Globus pallidus (tissue), 1 donor: ENCODE data around the gene LGALSL.

Source experiments
- DNase-seq: peaks from one replicate; pipeline ENCODE4 v3.0.0-alpha.2; 2015; ENCODE audit warnings: low spot score

Gene LGALSL

DNA sequence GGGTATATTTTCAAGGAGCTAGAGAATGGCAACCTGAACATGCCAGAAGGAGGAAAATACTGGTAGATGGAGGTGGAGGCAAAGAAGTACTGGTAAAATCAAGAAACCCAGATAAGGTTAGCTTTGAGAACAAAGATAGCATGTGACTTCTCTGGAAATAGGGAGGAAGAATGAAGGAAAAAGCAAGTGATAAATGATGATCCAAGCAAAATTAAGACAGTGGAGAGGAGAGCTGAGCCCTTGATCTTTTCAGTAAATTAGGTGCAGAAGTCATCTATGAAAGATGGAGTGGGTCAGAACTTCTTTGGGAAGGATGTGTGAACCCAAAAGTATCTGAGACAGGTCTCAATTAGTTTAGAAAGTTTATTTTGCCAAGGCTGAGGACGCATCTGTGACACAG lies 44.5 kb downstream of the LGALSL start:
- no peak for DNase-seq

DNA sequence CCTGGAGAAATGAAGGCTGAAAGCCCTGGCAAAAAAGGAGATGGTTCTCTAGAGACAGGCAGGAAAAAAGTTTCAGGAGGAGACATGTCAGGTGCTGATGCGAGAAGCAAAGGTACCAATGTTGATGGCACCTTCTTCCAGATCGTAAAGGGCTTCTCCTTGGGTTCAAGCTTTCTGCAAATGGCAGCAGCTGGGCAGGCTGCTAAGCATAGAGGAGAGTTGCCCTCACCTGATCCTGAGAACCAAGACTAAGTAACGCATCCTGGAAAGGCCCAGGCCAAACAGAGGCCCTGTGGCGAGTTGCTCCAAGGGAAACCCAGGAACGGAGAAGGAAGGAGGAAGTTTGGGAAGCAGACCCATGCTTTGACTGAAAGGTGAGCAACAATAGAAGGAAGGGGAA lies 46.6 kb downstream of the LGALSL start:
- no peak for DNase-seq

DNA sequence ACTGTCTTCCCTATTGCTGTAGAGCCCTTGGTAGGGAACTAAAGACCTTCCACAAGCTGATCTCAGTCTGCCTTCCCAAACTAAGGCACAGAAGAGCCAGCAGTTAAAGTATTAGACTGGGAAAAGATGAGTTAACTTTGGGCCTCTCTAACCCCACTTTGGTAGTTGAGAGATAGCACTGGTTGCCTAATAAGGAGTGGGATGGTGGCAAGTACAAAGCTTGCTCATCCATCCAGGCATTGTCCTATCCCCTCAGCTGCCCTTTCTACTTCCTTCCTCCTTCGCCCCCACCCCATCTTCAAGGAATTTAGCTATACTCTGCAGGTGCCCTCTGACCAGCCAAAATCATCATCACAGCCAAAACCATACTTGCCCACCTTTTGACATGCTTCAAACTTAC lies 48.0 kb downstream of the LGALSL start:
- DNase-seq = no peak

DNA sequence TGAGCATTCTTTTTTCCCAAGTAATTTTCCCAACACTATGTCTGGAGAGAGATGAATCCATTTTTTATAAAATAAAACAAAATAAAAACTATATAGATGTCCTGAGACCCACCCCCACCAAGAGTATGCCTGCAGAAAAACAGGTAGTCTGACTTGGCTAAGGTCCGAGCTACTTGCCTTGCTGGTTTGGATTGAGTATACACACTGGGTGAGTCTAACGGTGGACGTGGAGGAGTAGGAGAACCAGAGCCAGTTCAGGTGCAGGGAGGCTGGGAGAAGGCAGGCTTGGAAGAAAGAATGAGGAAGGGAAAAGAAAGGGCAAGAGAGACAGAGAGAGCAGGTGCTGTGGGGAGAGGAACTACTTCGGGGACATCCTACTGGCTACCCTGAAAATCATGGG lies 48.9 kb downstream of the LGALSL start:
- DNase-seq = no peak

DNA sequence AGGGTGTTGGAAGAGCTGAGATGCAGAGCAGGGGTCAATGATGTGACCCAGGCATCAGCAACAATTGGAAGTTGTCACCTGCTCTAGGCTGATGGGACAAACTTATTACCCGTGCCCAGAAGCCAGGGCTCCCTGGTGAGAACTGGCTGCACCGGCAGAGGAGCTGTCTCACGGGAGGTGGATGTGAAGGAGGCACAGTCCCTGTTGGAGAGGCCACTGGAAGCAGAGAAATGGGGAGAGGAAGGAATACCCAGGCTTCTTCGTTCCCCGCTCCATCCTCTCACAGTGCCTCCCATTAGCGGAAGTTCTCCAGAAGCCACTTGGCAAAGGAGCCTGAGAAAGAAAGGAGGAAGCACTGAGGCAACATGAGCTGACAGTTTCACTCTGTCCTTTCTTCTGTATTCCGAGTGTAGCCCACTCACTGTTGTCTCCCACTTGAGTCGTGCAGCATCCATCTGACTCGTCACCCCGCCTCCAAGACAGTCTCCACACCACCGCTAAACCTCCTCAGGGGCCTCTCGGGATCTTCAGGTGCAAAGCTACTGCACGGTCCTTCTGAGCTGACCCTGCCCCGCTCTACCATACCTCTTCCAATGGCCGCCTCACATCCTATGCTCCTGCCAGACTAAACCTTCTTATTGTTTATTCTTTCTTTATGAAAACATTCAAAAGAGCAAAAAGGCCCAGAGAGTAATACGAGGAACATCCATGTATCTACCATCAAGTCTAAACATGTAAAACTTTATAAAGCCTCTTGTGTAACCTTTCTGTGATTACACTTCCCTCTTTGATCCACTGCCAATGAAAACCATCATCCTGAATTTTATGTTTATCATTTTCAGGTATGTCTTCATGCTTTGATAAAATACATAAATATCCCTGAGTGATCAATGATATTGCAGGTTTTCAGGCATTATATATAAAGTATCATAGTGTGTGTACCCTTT lies 51.1 kb downstream of the LGALSL start:
- DNase-seq = no peak

DNA sequence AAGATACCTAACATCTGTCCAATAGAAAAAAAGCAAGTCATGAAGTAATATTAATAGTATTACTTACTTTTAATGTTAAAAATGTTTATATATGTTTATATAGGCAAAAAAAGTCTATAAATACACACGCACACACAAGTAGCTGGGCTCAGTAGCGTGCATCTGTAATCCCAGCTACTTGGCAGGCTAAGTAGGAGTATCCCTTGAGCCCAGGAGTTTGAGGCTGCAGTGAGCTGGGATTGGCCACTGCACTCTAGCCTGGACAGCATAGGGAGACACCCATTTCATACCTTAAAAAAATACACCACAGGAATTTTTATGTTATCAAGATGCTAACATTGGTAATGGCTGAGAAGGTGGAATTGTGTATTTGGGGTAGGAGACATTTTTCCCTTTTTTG lies 52.7 kb downstream of the LGALSL start:
- DNase-seq = no peak
